ENCODE results near the gene HCN2.

HCN2 gene

GRCh38 chr19:658059-658839 lies 68.6 kb downstream of the HCN2 start:
- DNase-seq: no peak

- DNase-seq: no peak
Measured at GRCh38 chr19:658916-659839, 69.5 kb downstream of the HCN2 start.

- no peak for DNase-seq
Measured at GRCh38 chr19:660793-661426, 71.2 kb downstream of the HCN2 start.

- no peak for DNase-seq
Measured at GRCh38 chr19:661427-662196, 71.9 kb downstream of the HCN2 start.

DNA sequence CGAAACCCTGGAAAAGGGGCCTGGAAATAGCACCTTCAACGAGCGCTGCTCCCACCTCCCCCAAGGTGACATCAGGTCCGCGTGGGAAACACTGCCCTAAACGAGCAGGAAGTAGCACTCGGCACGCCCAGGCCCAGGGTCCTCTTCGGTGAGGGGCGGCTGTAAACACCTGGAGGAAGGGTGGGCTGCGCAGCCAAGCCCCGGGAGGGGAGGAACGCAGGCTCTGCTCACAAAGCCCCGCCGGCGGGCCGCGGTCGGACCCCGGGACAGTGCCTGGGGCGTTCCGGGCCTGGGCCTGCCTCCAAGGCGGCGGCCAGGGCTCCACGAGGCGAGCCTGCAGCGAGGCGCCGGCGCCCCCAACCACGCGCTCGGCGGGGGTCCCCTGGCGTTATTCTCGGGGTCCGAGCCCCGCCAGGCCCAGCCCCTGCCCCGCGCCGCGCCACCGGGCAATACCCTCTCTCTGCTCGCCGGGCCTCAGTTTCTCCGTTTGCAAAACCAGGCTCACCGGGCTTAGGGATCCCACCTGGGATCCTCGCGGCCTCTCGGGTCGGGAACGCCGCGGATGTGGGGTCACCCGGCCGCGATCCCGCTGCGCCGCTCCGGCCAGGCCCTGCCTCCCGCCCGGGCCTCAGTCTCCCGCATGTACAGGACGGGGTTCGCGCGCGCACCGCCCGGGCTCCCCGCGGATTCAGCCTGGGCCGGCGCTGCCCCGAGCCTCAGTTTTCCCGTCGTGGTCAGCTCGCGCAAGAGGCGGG lies 72.7 kb downstream of the HCN2 start:
- DNase-seq: no peak

DNA sequence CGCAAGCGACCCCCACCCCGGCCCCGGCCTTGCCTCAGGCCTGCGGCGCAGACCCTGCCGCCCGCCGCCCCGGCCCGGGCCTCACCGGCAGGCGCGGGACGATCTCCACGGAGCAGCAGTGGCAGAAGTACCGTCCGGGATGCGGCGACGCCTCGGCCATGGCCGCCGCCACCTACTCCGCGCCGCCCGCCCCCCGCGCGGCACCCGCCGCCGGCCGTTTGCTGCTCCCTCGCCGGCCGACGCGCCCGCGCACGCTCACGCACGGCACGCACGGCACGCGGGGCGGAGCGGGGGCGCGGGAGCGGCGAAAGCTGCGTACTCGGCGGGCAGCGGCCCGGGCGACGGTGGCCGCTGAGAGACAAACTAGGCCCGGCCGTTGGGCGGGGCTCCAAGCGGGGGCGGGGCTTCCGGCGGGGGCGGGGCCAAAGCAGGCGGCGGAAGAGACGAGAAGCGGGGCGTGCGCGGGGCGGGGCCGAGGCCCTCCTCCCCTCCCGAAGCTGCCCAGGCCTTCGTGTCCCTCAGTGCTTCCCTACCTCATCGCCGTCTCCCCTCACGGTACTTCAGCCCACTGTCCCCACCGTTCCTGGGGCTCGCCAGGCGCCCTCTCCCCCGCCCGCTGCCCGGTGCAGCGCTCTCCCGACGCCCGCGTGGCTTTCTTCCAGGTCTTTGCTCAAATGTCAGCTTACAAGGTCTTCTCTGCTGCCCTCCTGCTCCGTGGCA lies 73.4 kb downstream of the HCN2 start, which contains the start of gene RNF126:
Gene RNF126, minus strand, starts transcription at position 253 of the 720 bp plus-strand sequence. Its CDS starts 93 bp downstream, at position 160.
- peak; percentile 95 for DNase-seq

DNA sequence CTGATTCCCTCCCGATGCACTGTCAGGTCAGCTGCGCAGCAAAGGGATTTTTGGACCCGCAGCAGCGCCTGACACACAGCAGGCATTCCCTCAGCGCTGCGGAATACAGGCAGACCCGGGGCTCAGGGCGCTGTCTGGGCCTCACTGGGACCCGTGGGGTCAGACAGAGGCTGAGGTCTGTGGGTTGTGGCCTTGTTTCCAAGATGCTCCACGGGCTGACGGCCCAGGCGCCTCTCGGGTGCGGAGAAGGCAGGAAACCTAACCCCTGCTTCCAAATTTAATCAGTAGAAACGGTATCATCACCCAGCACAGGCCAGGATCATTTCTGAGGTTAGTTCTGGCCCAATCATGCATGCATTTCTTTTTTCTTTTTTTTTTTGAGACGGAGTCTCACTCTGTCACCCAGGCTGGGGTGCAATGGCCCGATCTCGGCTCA lies 74.0 kb downstream of the HCN2 start:
- no peak for DNase-seq

GRCh38 chr19:664913-665443 lies 75.3 kb downstream of the HCN2 start:
- DNase-seq: peak; percentile 80

Measured in fibroblast of skin of scalp (primary cell).